A673 (cell line): ENCODE data around the gene NUDT16. TPM values are rescaled to one million over a fixed set of nuclear protein-coding genes. Genes with fewer than 3 reads are reported as not detected.

Experiments used
- BruUV-seq: library from RNA; stranded (reverse); fragments of 400-500 nt; replicated peaks from 2 replicates; lab custom pipeline; 2021; lab: Mats Ljungman, UMichigan
- CTCF ChIA-PET: fragments of 300-600 bp; sonication (Branson Sonifier 250); formaldehyde crosslinking; loops from one replicate; lab custom pipeline; 2022; ENCODE audit warnings: antibody characterized with exemption; lab: Charles Lee
- POLR2A ChIA-PET: fragments of 300-600 bp; sonication (Branson Sonifier 250); formaldehyde crosslinking; loops from one replicate; lab custom pipeline; 2022; ENCODE audit warnings: antibody characterized with exemption; ENCODE audit not compliant: low non-redundant PET; lab: Charles Lee
- DNase-seq: peaks from one replicate; pipeline ENCODE4 v3.0.0-alpha.2; 2015; ENCODE audit warnings: low spot score
- H3K27ac ChIP-seq: fragments of 200-600 bp; sonication (generic); 2 replicates; pipeline ENCODE4 v1.5.1; 2016; ENCODE audit warnings: mixed run types, low read depth, mild to moderate bottlenecking, mixed read lengths, antibody characterized with exemption, low read length; ENCODE audit not compliant: poor library complexity, severe bottlenecking
- H3K27me3 ChIP-seq: fragments of 200-600 bp; sonication (generic); replicated peaks from 2 replicates; pipeline ENCODE4 v1.6.1; 2017; ENCODE audit warnings: mixed run types, low read depth, mild to moderate bottlenecking, mixed read lengths, antibody characterized with exemption, low read length; ENCODE audit not compliant: insufficient read depth, poor library complexity
- H3K36me3 ChIP-seq: fragments of 200-600 bp; sonication (generic); 2 replicates; pipeline ENCODE4 v1.6.1; 2016; ENCODE audit warnings: mixed run types, mild to moderate bottlenecking, mixed read lengths, antibody characterized with exemption, low read length; ENCODE audit not compliant: insufficient read depth, poor library complexity, severe bottlenecking
- H3K4me1 ChIP-seq: fragments of 200-600 bp; sonication (generic); 2 replicates; pipeline ENCODE4 v1.6.1; 2017; ENCODE audit warnings: mixed run types, mild to moderate bottlenecking, mixed read lengths, antibody characterized with exemption, low read length; ENCODE audit not compliant: insufficient read depth, poor library complexity, severe bottlenecking
- H3K4me3 ChIP-seq: fragments of 200-600 bp; sonication (generic); 2 replicates; pipeline ENCODE4 v1.5.1; 2016; ENCODE audit warnings: low read depth, mixed run types, mild to moderate bottlenecking, mixed read lengths, low read length; ENCODE audit not compliant: poor library complexity, severe bottlenecking
- H3K9me3 ChIP-seq: fragments of 200-600 bp; sonication (generic); 2 replicates; pipeline ENCODE4 v1.6.1; 2016; ENCODE audit warnings: mixed run types, low read depth, mild to moderate bottlenecking, mixed read lengths, antibody characterized with exemption, low read length; ENCODE audit not compliant: poor library complexity, severe bottlenecking
- EZH2 ChIP-seq: fragments of 200-600 bp; sonication (generic); IDR thresholded peaks from 2 replicates; pipeline ENCODE4 v1.6.1; 2017; ENCODE audit warnings: borderline replicate concordance, low read depth, mild to moderate bottlenecking, mixed read lengths, antibody characterized with exemption, low read length; ENCODE audit not compliant: poor library complexity, severe bottlenecking
- intact Hi-C: fragments of 100-400 bp; cut with micrococcal nuclease; formaldehyde crosslinking; loops from one replicate; pipeline ENCODE4 v1.10.0; 2022; ENCODE audit not compliant: unreplicated experiment
- total RNA-seq: library from RNA; stranded (reverse); gene quantifications from 2 replicates; pipeline ENCODE4 v1.2.3, GENCODE V29; 2021
- TF ChIP-seq, protein P1 (sequence below): fragments of 300-800, 200-600 bp; sonication (generic); conservative IDR thresholded peaks from 2 replicates; pipeline ENCODE4 v1.5.1; 2017; ENCODE audit warnings: low read depth, mild to moderate bottlenecking, antibody characterized with exemption, low read length, moderate library complexity, mixed read lengths

Gene NUDT16
- total RNA-seq, 1 experiment from 2014 or later, result 0.24 TPM

DNA sequence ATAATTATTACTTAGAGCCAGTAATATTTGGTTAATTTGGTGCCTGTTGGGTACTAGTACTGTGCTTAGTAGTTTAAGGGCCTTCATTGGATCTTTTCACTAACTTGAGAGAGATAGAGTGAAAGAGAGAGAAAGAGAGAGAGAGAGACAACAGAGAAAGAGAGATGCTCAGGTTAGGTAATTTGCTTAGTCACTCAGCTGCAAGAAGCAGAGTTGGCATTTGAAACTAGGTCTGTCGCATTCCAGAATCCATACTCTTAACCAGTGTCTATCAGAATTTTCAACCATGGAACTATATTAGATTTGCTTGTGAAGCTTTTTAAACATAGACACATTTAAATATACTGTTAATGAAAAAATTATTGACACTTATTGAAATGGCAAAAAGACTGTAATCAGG lies 31.1 kb upstream of the NUDT16 start:
- Histone ChIP-seq H3K27me3 (no peaks in the 10 kb centered on the region), H3K9me3 (no peaks in the 10 kb centered on the region), H3K36me3 (no peaks in the 10 kb centered on the region), H3K4me1 (no peaks in the 10 kb centered on the region), H3K4me3 (no peak overlapping the region), H3K27ac (no peak overlapping the region)
- ChIA-PET POLR2A (no interaction called here), CTCF (no interaction called here)
- intact Hi-C loops, result no loop called here
- BruUV-seq, result no TSS peak
- no peak for DNase-seq
- TF ChIP-seq, protein P1, sequence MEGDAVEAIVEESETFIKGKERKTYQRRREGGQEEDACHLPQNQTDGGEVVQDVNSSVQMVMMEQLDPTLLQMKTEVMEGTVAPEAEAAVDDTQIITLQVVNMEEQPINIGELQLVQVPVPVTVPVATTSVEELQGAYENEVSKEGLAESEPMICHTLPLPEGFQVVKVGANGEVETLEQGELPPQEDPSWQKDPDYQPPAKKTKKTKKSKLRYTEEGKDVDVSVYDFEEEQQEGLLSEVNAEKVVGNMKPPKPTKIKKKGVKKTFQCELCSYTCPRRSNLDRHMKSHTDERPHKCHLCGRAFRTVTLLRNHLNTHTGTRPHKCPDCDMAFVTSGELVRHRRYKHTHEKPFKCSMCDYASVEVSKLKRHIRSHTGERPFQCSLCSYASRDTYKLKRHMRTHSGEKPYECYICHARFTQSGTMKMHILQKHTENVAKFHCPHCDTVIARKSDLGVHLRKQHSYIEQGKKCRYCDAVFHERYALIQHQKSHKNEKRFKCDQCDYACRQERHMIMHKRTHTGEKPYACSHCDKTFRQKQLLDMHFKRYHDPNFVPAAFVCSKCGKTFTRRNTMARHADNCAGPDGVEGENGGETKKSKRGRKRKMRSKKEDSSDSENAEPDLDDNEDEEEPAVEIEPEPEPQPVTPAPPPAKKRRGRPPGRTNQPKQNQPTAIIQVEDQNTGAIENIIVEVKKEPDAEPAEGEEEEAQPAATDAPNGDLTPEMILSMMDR, result no peak
- TF ChIP-seq EZH2, result no peak

GRCh38 chr3:131353016-131353877 lies 28.3 kb upstream of the NUDT16 start:
- Histone ChIP-seq H3K9me3 (no peaks in the 10 kb centered on the region), H3K4me1 (no peaks in the 10 kb centered on the region), H3K27me3 (no peaks in the 10 kb centered on the region), H3K36me3 (no peaks in the 10 kb centered on the region), H3K4me3 (no peak overlapping the region), H3K27ac (no peak overlapping the region)
- BruUV-seq, result no TSS peak
- DNase-seq, result no peak
- POLR2A ChIA-PET, result no interaction called here
- intact Hi-C loops, result no loop called here
- CTCF ChIA-PET, result interaction anchor here (0.6 kb wide), 1 partner anchor 102 kb away, joined by 3 read pairs; no protein-coding TSS in a partner anchor
- TF ChIP-seq EZH2, result no peak
- TF ChIP-seq, protein P1, result no peak

DNA sequence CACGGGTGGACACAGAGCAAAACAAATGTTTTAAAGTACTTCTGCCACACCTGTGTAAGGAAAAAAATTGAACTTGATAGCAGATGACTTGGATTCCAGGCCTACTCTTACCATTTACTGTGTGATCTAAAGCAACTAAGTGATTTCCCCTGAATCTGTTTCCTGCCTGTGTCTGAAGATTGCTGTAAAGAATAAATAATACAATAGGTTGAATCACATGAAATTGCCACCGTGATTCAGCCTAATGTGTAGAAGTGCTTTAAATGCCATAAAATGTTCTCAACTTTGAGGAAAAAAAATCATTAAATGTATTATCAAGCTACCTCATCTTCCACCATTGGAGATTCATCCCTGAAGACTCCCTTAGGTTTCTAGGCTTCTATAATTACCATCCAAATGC lies 27.6 kb upstream of the NUDT16 start:
- H3K9me3 ChIP-seq, result no peaks in the 10 kb centered on the region
- POLR2A ChIA-PET, result no interaction called here
- intact Hi-C loops, result no loop called here

More for the DNA sequence above, 27.6 kb upstream of the NUDT16 start:
- CTCF ChIA-PET, result no interaction called here
- Histone ChIP-seq H3K4me1 (no peaks in the 10 kb centered on the region), H3K36me3 (no peaks in the 10 kb centered on the region), H3K27me3 (no peaks in the 10 kb centered on the region), H3K27ac (no peak overlapping the region), H3K4me3 (no peak overlapping the region)
- no TSS peak for BruUV-seq
- no peak for DNase-seq
- no peak for TF ChIP-seq EZH2
- TF ChIP-seq, protein P1, result no peak
